ENCODE measurements around the gene CYP2A6. TPM values are rescaled to one million over a fixed set of nuclear protein-coding genes. Genes with fewer than 3 reads are reported as not detected.

The CYP2A6 gene
- total RNA-seq = not detected in 2 replicates

GRCh38 chr19:40850277-40850676, at the start of gene CYP2A6:
Gene CYP2A6 (minus strand): TSS chr19:40850447. CDS start chr19:40850426, 21 bp downstream.

GRCh38 chr19:40882062-40882461, 31.8 kb upstream of the CYP2A6 start, which contains the start of gene CYP2A7:
Gene CYP2A7 (minus strand): TSS chr19:40882231. CDS start chr19:40882210, 21 bp downstream.

GRCh38 chr19:40798683-40799557, 51.3 kb downstream of the CYP2A6 start, which contains the start of gene EGLN2:
Gene EGLN2 (plus strand): TSS chr19:40799191. CDS start chr19:40800573, 1,382 bp downstream.

Other genes starting within 250 kb of the CYP2A6 start
- gene LTBP4, start 249.1 kb downstream of the CYP2A6 start, total RNA-seq = 77.6 and 170 TPM in 2 replicates
- gene NUMBL, start 159.8 kb downstream of the CYP2A6 start, total RNA-seq = 26.4 and 31.7 TPM in 2 replicates
- gene COQ8B, start 133.6 kb downstream of the CYP2A6 start, total RNA-seq = 34.1 and 59.8 TPM in 2 replicates
- gene ITPKC, start 133.3 kb downstream of the CYP2A6 start, total RNA-seq = 9.6 and 17.9 TPM in 2 replicates
- gene ACTMAP, start 100.0 kb downstream of the CYP2A6 start, total RNA-seq = 3.4 and 12.2 TPM in 2 replicates
- gene SNRPA, start 99.2 kb downstream of the CYP2A6 start, total RNA-seq = 113 and 206 TPM in 2 replicates
- gene MIA, start 74.9 kb downstream of the CYP2A6 start, total RNA-seq = not detected in 2 replicates
- 20.0 and 29.3 TPM in 2 replicates for gene RAB4B, start 72.2 kb downstream of the CYP2A6 start, total RNA-seq
- 87.7 and 92.9 TPM in 2 replicates for gene EGLN2, start 51.3 kb downstream of the CYP2A6 start, total RNA-seq
- gene CYP2A7, start 31.8 kb upstream of the CYP2A6 start, total RNA-seq = not detected in 2 replicates
- gene CYP2B6, start 140.8 kb upstream of the CYP2A6 start, total RNA-seq = not detected in 2 replicates
- not detected in 2 replicates for gene CYP2A13, start 238.0 kb upstream of the CYP2A6 start, total RNA-seq